PC-3 (cell line): Measurements from ENCODE around the gene PHF1.

ENCODE experiments used
- EZH2 ChIP-seq: fragments of 300-600 bp; sonication (generic); IDR thresholded peaks from one replicate; pipeline ENCODE4 v1.6.1; 2017; ENCODE audit warnings: antibody characterized with exemption, mild to moderate bottlenecking, low read length; ENCODE audit not compliant: unreplicated experiment
- TF ChIP-seq, protein P1 (sequence below): fragments of 300-600 bp; sonication (generic); conservative IDR thresholded peaks from 2 replicates; pipeline ENCODE4 v1.5.1; 2017; ENCODE audit warnings: antibody characterized with exemption, low read depth, mild to moderate bottlenecking, low read length

DNA sequence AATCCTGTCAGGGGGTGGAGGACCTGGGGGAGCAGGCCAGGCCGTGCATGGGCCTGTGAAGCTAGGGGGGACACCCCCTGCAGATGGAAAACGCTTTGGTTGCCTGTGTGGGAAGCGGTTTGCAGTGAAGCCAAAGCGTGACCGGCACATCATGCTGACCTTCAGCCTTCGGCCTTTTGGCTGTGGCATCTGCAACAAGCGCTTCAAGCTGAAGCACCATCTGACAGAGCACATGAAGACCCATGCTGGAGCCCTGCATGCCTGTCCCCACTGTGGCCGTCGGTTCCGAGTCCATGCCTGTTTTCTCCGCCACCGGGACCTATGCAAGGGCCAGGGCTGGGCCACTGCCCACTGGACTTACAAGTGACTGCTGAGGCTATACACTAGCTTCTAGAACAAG is 45.3 kb downstream of the PHF1 start:
- TF ChIP-seq, protein P1, sequence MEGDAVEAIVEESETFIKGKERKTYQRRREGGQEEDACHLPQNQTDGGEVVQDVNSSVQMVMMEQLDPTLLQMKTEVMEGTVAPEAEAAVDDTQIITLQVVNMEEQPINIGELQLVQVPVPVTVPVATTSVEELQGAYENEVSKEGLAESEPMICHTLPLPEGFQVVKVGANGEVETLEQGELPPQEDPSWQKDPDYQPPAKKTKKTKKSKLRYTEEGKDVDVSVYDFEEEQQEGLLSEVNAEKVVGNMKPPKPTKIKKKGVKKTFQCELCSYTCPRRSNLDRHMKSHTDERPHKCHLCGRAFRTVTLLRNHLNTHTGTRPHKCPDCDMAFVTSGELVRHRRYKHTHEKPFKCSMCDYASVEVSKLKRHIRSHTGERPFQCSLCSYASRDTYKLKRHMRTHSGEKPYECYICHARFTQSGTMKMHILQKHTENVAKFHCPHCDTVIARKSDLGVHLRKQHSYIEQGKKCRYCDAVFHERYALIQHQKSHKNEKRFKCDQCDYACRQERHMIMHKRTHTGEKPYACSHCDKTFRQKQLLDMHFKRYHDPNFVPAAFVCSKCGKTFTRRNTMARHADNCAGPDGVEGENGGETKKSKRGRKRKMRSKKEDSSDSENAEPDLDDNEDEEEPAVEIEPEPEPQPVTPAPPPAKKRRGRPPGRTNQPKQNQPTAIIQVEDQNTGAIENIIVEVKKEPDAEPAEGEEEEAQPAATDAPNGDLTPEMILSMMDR, result no peak
- no peak for TF ChIP-seq EZH2
